ENCODE results near the gene SELENOM.

DNA sequence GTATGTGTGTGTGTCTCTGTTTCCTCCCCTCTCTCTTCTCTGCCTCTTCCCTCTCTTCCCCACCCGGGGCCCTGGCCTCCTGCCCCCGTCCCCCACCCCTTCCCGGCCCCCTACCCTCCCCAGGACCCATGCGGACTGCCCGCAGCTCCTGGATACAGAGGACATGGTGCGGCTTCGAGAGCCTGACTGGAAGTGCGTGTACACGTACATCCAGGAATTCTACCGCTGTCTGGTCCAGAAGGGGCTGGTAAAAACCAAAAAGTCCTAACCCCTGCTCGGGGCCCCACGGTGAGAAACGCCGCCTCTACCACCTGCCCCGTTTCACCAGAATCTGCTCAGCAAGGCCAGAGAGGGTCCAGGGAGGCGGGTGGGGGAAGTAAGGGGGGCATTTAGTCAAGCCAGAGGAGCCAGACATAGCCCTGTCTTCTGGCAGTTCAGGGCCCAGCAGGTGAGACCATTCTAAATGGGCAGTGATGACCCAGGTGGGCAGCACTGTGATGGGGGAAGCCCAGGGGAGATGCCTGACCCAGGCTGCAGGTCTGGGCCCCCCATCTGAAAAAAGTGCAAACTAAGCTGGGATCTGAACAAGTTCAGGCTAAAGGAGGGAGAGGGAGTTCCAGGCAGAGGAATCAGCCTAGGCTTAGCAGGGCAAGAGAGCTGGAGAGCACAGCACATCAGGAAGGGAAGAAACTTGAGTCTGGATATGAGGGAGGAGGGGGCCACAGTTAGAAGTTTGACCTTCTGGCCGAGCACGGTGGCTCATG, 6.4 kb downstream of the SELENOM start:
- TF ChIP-seq, protein P1, sequence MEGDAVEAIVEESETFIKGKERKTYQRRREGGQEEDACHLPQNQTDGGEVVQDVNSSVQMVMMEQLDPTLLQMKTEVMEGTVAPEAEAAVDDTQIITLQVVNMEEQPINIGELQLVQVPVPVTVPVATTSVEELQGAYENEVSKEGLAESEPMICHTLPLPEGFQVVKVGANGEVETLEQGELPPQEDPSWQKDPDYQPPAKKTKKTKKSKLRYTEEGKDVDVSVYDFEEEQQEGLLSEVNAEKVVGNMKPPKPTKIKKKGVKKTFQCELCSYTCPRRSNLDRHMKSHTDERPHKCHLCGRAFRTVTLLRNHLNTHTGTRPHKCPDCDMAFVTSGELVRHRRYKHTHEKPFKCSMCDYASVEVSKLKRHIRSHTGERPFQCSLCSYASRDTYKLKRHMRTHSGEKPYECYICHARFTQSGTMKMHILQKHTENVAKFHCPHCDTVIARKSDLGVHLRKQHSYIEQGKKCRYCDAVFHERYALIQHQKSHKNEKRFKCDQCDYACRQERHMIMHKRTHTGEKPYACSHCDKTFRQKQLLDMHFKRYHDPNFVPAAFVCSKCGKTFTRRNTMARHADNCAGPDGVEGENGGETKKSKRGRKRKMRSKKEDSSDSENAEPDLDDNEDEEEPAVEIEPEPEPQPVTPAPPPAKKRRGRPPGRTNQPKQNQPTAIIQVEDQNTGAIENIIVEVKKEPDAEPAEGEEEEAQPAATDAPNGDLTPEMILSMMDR (IDR thresholded peaks at IDR 0.05; ENCODE audit: low read length) = no peak
- TF ChIP-seq EZH2 (optimal IDR thresholded peaks at IDR 0.05; ENCODE audit: low read depth, low read length) = no peak
- no peak for TF ChIP-seq EZH2phosphoT487 (IDR thresholded peaks at IDR 0.05; ENCODE audit: low read length)
